ENCODE measurements around the gene ST6GALNAC1. TPM values are rescaled to one million over a fixed set of nuclear protein-coding genes. Genes with fewer than 3 reads are reported as not detected.

Gene ST6GALNAC1
- total and polyA plus RNA-seq, 10 of the 15 experiments (the other 5 are each of a cell fraction or from before 2014, with no cell fraction given), result 0.08 TPM; not detected in 9

- no peak for TF ChIP-seq REST (IDR thresholded peaks at IDR 0.05; ENCODE audit: low read depth, low read length)
Observed at GRCh38 chr17:76630151-76630550, 13.4 kb downstream of the ST6GALNAC1 start (continued).

- H3K36me3 ChIP-seq (ENCODE audit: control insufficient read depth in 2 of 2, insufficient read depth in 2 of 2, low read length in 1 of 2), result no peaks in the 10 kb centered on the region
- CTCF ChIA-PET, result interaction anchor here (7.0 to 7.9 kb wide), 2 partner anchors 69 to 104 kb away, joined by 81 to 146 read pairs; no protein-coding TSS in a partner anchor
- RAD21 ChIA-PET (ENCODE audit: unreplicated experiment), result no interaction called here
- no peaks in the 10 kb centered on the region for H3K9me3 ChIP-seq (replicated peaks; ENCODE audit: control insufficient read depth, insufficient read depth, low read length)
- DNase-seq (ENCODE audit: low read depth, low spot score), result no peak
- no peak for FAIRE-seq
- peaks cover 3 to 5% of the 10 kb centered on the region in 2 experiments; a peak in 3 of 4 replicates for H3K27me3 ChIP-seq (replicated peaks in 1 of 2; ENCODE audit: control insufficient read depth in 2 of 2, insufficient read depth in 2 of 2, low read length in 1 of 2)
- no peak overlapping the region for H3K9ac ChIP-seq (ENCODE audit: control insufficient read depth, insufficient read depth, low read length)
- POLR2A ChIA-PET, result no interaction called here
- WGBS (ENCODE audit: insufficient coverage, insufficient replicate concordance, low lambda C conversion rate, missing lambda C conversion rate), result 53% methylated on average over 12 of the region's 13 CpGs
- H4K20me1 ChIP-seq (ENCODE audit: control insufficient read depth, insufficient read depth), result no peaks in the 10 kb centered on the region
- no peak overlapping the region for H3K27ac ChIP-seq (ENCODE audit: control insufficient read depth, insufficient read depth)
- no peak for ATAC-seq
- no peak overlapping the region for H3K4me2 ChIP-seq (ENCODE audit: control insufficient read depth, insufficient read depth)
- SMC1A ChIA-PET (ENCODE audit: uncharacterized antibody, unreplicated experiment), result no interaction called here
- H3K79me2 ChIP-seq (ENCODE audit: control insufficient read depth, insufficient read depth, low read length), result no peaks in the 10 kb centered on the region
- TF ChIP-seq NKRF (conservative IDR thresholded peaks at IDR 0.05), result no peak
- TF ChIP-seq ZBTB33 (IDR thresholded peaks at IDR 0.05), result no peak
- TF ChIP-seq EP300 (IDR thresholded peaks at IDR 0.05; ENCODE audit: borderline replicate concordance in 1 of 2, control insufficient read depth in 1 of 2, low read depth in 2 of 2, low read length in 2 of 2), result no peak
- no peak for TF ChIP-seq IRF4 (IDR thresholded peaks at IDR 0.05; ENCODE audit: low read depth, low read length)
- TF ChIP-seq ZBTB4 (CRISPR knock-in tag; IDR thresholded peaks at IDR 0.05), result no peak
- TF ChIP-seq ZNF217 (IDR thresholded peaks at IDR 0.05), result no peak
- TF ChIP-seq EZH2 (IDR thresholded peaks at IDR 0.05; ENCODE audit: borderline replicate concordance, control insufficient read depth, low read depth, low read length), result no peak
- TF ChIP-seq CBX3 (IDR thresholded peaks at IDR 0.05; ENCODE audit: borderline replicate concordance, low read depth), result no peak
- TF ChIP-seq WRNIP1 (IDR thresholded peaks at IDR 0.05; ENCODE audit: borderline replicate concordance, low read depth, low read length), result no peak
- no peak for TF ChIP-seq SIX5 (IDR thresholded peaks at IDR 0.05; ENCODE audit: low read depth, low read length, severe bottlenecking)
- no peaks in the 10 kb centered on the region for H3K4me1 ChIP-seq (ENCODE audit: control insufficient read depth, insufficient read depth, low read length)
- in situ Hi-C loops (cut with MboI) (no loop called here), intact Hi-C loops (cut with micrococcal nuclease; ENCODE audit: unreplicated experiment) (loop anchor here (10.0 kb wide), 1 partner anchor 87 kb away; the partner anchor contains the start of gene MXRA7)
- no peak overlapping the region for H3K4me3 ChIP-seq
- BruUV-seq (replicated peaks), result no TSS peak
- H2AFZ ChIP-seq (ENCODE audit: control insufficient read depth, low read depth, low read length), result no peak overlapping the region
Observed at GRCh38 chr17:76627510-76627909, 16.0 kb downstream of the ST6GALNAC1 start.
